Breast epithelium (tissue), 4 donors: ENCODE data around the gene SIAH3. TPM values are rescaled to one million over a fixed set of nuclear protein-coding genes. Genes with fewer than 3 reads are reported as not detected.

Experiments
- DNase-seq, 2 donors: peaks; one replicate each; pipeline ENCODE4 v3.0.0-alpha.2; 2019; ENCODE audit warnings: low spot score in 2 of 2
- H3K27ac ChIP-seq, 2 donors: fragments of 200-600 bp; sonication (generic) in 1 of 2; one replicate each; pipeline ENCODE4 v1.5.1; 2016 to 2019; ENCODE audit warnings: mild to moderate bottlenecking in 1 of 2
- H3K27me3 ChIP-seq, 2 donors: fragments of 200-600 bp; sonication (generic) in 1 of 2; one replicate each; pipeline versions ENCODE4 v1.5.1 to v1.6.0; 2017 to 2019; ENCODE audit warnings: control low read depth in 1 of 2, mild to moderate bottlenecking in 1 of 2
- H3K36me3 ChIP-seq: fragments of 200-600 bp; one replicate; pipeline ENCODE4 v1.5.1; 2019
- H3K4me1 ChIP-seq, 2 donors: fragments of 200-600 bp; sonication (generic); one replicate each; pipeline ENCODE4 v1.5.1; 2016 to 2019; ENCODE audit warnings: control low read depth in 1 of 2
- H3K4me3 ChIP-seq, 3 donors: fragments of 200-600 bp; sonication (generic); 1 replicate in 2 of 3; 2 replicates in 1 of 3; pipeline ENCODE4 v1.5.1; 2016 to 2019; ENCODE audit warnings: mild to moderate bottlenecking in 3 of 3, moderate library complexity in 2 of 3
- H3K9me3 ChIP-seq, 2 donors: fragments of 200-600 bp; sonication (generic) in 1 of 2; one replicate each; pipeline ENCODE4 v1.5.1; 2016 to 2019; ENCODE audit warnings: control low read depth in 1 of 2
- POLR2A ChIP-seq: fragments of 450-650 bp; IDR thresholded peaks from one replicate; pipeline ENCODE4 v1.6.1; 2016; ENCODE audit warnings: antibody characterized with exemption, mild to moderate bottlenecking, moderate library complexity
- POLR2AphosphoS5 ChIP-seq, 3 donors: sonication (generic); formaldehyde crosslinking; IDR thresholded peaks; one replicate each; pipeline ENCODE4 v1.6.1; 2017; ENCODE audit warnings: antibody characterized with exemption in 3 of 3
- intact Hi-C: fragments of 100-400 bp; cut with DNase I; formaldehyde crosslinking; loops from one replicate; pipeline ENCODE4 v1.15.1; 2023; ENCODE audit warnings: low total_unique reads
- total RNA-seq, 3 donors: library from RNA; depleted of rRNA; stranded (reverse); fragments of >200 nt; gene quantifications; one replicate each; pipeline ENCODE4 v1.1.0, GENCODE V29; 2016
- TF ChIP-seq, protein P1 (sequence below), 3 donors: fragments of 450-650 bp; IDR thresholded peaks; one replicate each; pipeline ENCODE4 v1.5.1; 2016 to 2017; ENCODE audit warnings: antibody characterized with exemption in 3 of 3, mild to moderate bottlenecking in 3 of 3, moderate library complexity in 3 of 3

The SIAH3 gene
- total RNA-seq, 3 donors from 2014 or later = under 0.01 TPM; not detected in 2

DNA sequence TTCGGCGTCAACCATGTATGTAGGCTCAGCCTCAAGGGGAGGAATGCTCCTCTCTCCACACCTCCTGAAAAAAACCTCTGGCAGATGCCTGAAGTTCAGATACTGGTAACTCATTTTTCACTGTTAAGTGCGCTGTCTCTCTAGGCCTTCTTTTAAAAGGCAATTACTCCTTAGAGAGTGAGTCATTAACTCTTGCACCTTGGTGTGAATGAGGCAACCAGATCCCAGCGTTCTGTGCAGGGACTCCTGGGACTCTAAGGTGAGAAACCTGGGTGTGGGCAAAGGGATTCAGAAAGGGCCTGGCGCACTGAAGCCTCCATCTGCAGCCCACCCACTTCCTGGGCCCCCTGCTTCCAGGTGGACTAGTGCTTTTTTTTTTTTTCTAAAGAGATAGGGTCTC lies 71.7 kb downstream of the SIAH3 start:
- no peak overlapping the region for H3K4me3 ChIP-seq
- H3K9me3 ChIP-seq = no peaks in the 10 kb centered on the region
- no peak for DNase-seq
- TF ChIP-seq POLR2AphosphoS5 (IDR thresholded peaks at IDR 0.05) (no peak), POLR2A (no peak)
- TF ChIP-seq, protein P1, sequence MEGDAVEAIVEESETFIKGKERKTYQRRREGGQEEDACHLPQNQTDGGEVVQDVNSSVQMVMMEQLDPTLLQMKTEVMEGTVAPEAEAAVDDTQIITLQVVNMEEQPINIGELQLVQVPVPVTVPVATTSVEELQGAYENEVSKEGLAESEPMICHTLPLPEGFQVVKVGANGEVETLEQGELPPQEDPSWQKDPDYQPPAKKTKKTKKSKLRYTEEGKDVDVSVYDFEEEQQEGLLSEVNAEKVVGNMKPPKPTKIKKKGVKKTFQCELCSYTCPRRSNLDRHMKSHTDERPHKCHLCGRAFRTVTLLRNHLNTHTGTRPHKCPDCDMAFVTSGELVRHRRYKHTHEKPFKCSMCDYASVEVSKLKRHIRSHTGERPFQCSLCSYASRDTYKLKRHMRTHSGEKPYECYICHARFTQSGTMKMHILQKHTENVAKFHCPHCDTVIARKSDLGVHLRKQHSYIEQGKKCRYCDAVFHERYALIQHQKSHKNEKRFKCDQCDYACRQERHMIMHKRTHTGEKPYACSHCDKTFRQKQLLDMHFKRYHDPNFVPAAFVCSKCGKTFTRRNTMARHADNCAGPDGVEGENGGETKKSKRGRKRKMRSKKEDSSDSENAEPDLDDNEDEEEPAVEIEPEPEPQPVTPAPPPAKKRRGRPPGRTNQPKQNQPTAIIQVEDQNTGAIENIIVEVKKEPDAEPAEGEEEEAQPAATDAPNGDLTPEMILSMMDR (IDR thresholded peaks at IDR 0.05) = no peak
- H3K4me1 ChIP-seq = no peaks in the 10 kb centered on the region
- H3K27me3 ChIP-seq = no peaks in the 10 kb centered on the region
- no peak overlapping the region for H3K27ac ChIP-seq
- no peaks in the 10 kb centered on the region for H3K36me3 ChIP-seq
- intact Hi-C loops = no loop called here

DNA sequence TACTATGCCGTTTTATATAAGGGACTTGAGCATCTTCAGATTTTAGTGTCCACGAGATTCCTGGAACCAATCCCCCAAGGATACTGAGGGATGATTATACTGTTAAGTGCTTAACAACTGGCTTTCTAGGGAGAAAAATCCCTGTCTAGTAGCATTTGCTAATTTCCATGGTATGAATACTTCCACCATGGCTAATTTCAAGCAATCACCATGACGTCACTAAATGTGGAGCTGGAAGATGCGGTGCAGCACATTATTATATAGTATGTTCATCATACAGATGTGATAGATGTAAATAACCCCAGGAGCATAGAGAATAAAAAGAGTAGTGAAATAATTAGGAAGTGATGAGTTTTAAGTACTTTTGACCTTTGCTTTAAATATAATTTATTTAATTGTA lies 72.7 kb downstream of the SIAH3 start:
- no peaks in the 10 kb centered on the region for H3K9me3 ChIP-seq
- DNase-seq = no peak
- H3K4me1 ChIP-seq = no peaks in the 10 kb centered on the region
- H3K36me3 ChIP-seq = no peaks in the 10 kb centered on the region
- TF ChIP-seq POLR2AphosphoS5 (IDR thresholded peaks at IDR 0.05) = no peak
- TF ChIP-seq, protein P1 (IDR thresholded peaks at IDR 0.05) = no peak
- no peak for TF ChIP-seq POLR2A
- H3K4me3 ChIP-seq = no peak overlapping the region
- intact Hi-C loops = no loop called here
- H3K27me3 ChIP-seq = no peaks in the 10 kb centered on the region
- H3K27ac ChIP-seq = no peak overlapping the region

DNA sequence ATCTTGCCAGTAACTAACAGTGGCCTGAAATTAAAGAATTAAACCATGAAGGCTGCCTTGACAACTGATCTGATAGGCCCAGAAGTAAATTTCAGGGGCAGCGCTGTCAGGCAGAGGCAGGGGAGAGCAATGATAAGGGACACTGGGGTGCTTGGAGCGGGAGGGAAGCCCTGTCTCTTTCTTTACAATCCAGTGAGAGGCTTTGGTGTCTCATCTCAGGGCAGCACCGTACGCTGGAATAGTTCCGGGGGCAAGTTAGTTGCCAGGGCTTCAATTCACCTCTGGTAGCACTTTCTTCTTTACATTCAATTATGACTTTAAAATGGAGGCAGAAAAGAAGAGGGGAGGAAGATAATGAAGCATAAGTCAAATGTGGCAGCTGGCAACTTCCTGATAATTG lies 74.8 kb downstream of the SIAH3 start:
- H3K4me1 ChIP-seq = no peaks in the 10 kb centered on the region
- H3K4me3 ChIP-seq = no peak overlapping the region
- no peak for DNase-seq
- no peaks in the 10 kb centered on the region for H3K9me3 ChIP-seq
- no peaks in the 10 kb centered on the region for H3K27me3 ChIP-seq
- intact Hi-C loops = no loop called here
- H3K36me3 ChIP-seq = no peaks in the 10 kb centered on the region
- H3K27ac ChIP-seq = no peak overlapping the region
- TF ChIP-seq, protein P1 (IDR thresholded peaks at IDR 0.05) = no peak
- TF ChIP-seq POLR2A (no peak), POLR2AphosphoS5 (IDR thresholded peaks at IDR 0.05) (no peak)

DNA sequence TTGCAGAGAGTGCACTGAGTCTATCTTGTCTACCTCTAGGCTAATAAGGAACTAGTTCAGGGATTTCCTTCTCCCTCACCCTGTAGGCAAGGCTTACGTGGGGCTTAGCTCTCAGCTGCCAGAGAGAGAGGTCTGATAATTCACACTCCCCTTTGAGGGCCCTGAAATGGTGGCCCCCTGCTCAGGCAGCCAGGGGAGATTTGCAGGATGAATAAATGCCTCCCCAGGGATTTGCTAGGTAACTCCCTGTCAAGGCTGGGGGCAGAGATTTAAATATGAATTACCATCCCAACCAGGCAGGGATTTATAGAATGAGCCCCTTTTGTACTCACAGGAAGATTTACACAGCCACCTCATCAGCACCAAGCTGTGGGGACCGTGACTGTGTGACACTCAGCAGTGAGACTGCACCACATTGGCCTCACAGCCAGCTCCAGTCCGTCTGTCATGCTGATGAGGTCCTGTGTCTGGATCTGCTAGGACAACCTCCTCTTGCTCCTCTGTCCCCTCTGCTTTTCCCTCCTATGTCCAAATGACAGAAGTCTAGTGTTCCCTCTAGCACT lies 76.1 kb downstream of the SIAH3 start:
- intact Hi-C loops = no loop called here
- Histone ChIP-seq H3K4me3 (no peak overlapping the region), H3K36me3 (no peaks in the 10 kb centered on the region), H3K27me3 (no peaks in the 10 kb centered on the region), H3K4me1 (no peaks in the 10 kb centered on the region), H3K27ac (no peak overlapping the region), H3K9me3 (no peaks in the 10 kb centered on the region)
- TF ChIP-seq POLR2A (no peak), POLR2AphosphoS5 (IDR thresholded peaks at IDR 0.05) (no peak)
- TF ChIP-seq, protein P1 (IDR thresholded peaks at IDR 0.05) = no peak
- no peak for DNase-seq

DNA sequence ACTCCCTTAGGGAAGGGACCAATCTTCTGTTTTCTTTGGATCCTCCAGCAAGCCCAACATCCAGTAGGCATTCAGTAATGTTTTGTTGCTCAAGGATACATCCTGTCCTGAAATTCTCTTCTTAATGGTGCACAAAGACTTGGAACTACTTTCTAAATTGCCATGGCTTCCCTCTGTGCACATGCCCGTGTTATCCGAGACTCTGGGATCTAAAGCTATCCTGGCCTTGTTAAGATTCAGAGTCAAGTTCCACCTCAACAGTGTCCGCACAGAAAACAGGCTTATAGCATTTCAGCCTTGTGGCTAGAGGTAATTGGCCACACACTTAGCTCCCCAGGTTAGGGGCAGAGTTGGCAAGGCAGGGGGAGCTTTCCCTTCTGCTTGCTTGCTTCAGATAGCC lies 77.6 kb downstream of the SIAH3 start:
- no peak overlapping the region for H3K27ac ChIP-seq
- intact Hi-C loops = no loop called here
- H3K36me3 ChIP-seq = no peaks in the 10 kb centered on the region
- TF ChIP-seq POLR2A (no peak), POLR2AphosphoS5 (IDR thresholded peaks at IDR 0.05) (no peak)
- TF ChIP-seq, protein P1 (IDR thresholded peaks at IDR 0.05) = no peak
- no peaks in the 10 kb centered on the region for H3K4me1 ChIP-seq
- no peak for DNase-seq
- H3K9me3 ChIP-seq = no peaks in the 10 kb centered on the region
- no peak overlapping the region for H3K4me3 ChIP-seq
- H3K27me3 ChIP-seq = no peaks in the 10 kb centered on the region
